ENCODE data around the gene MCOLN1. TPM values are rescaled to one million over a fixed set of nuclear protein-coding genes. Genes with fewer than 3 reads are reported as not detected.

MCOLN1 gene
- total RNA-seq, 1 experiment from 2014 or later, result 10.8 TPM

DNA sequence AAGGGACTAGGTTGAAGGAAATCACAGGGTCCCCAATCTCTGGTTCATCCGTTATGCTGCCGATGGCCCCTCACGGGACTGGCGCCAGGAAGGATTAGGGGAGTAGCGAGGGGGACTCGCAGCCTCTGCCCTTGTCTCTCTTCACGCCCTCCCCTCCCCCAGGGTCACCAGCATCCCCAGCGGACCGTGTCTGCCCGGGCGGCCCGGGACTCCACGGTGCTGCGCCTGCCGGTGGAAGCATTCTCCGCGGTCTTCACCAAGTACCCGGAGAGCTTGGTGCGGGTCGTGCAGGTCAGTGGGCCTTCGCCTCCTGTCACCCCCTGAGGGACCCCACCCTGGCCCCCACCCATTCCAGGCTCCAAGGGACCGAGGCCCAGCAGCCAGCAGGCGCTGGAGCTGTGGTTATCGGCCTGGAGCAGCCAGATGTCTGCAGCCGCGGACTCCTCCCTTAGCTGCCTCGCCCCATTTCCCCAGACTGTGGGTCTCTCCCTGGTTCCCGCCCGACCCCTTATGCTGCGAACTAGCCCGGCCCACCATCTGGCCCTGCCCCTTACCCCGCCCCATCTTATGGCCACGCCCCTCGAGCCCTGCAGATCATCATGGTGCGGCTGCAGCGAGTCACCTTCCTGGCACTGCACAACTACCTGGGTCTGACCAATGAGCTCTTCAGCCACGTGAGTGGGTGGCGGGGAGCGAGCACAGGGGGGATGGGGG lies 18.5 kb downstream of the MCOLN1 start:
- TF ChIP-seq CTCF (IDR thresholded peaks at IDR 0.05; ENCODE audit: unreplicated experiment), result no peak
- DNase-seq (ENCODE audit: unreplicated experiment), result peak; percentile 38
- intact Hi-C loops (cut with micrococcal nuclease), result no loop called here
- no TSS peak for BruUV-seq (replicated peaks)
- no peaks in the 10 kb centered on the region for H3K9me3 Mint-ChIP-seq (ENCODE audit: unreplicated experiment)
- no peak overlapping the region for H3K4me3 Mint-ChIP-seq (ENCODE audit: unreplicated experiment)
- H3K27ac Mint-ChIP-seq (ENCODE audit: low read depth, unreplicated experiment), result no peak overlapping the region
- H3K27me3 Mint-ChIP-seq (ENCODE audit: insufficient read depth, unreplicated experiment), result no peaks in the 10 kb centered on the region
- POLR2A ChIA-PET, result no interaction called here
- CTCF ChIA-PET, result interaction anchor here (0.6 kb wide), 1 partner anchor 158 kb away, joined by 3 read pairs; no protein-coding TSS in a partner anchor
- peaks cover 39% of the 10 kb centered on the region for H3K36me3 Mint-ChIP-seq (ENCODE audit: insufficient read depth, unreplicated experiment)
- no peaks in the 10 kb centered on the region for H3K4me1 Mint-ChIP-seq (ENCODE audit: insufficient read depth, unreplicated experiment)

DNA sequence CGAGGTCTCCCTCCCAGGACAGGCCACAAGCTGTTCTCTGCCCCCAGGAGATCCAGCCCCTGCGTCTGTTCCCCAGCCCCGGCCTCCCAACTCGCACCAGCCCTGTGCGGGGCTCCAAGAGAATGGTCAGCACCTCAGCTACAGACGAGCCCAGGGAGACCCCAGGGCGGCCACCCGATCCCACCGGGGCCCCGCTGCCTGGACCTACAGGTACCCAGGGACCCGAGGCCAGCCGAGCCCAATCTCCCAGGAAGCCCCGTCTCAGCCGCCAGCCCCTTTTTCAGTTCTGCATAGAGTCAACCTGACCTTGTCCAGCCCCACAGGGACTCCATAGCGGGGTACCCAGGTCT lies 19.0 kb downstream of the MCOLN1 start:
- Mint-ChIP-seq H3K4me1 (ENCODE audit: insufficient read depth, unreplicated experiment) (no peaks in the 10 kb centered on the region), H3K9me3 (ENCODE audit: unreplicated experiment) (no peaks in the 10 kb centered on the region), H3K27ac (ENCODE audit: low read depth, unreplicated experiment) (no peak overlapping the region), H3K4me3 (ENCODE audit: unreplicated experiment) (no peak overlapping the region), H3K27me3 (ENCODE audit: insufficient read depth, unreplicated experiment) (no peaks in the 10 kb centered on the region), H3K36me3 (ENCODE audit: insufficient read depth, unreplicated experiment) (peaks cover 39% of the 10 kb centered on the region)
- intact Hi-C loops (cut with micrococcal nuclease), result no loop called here
- ChIA-PET POLR2A (no interaction called here), CTCF (interaction anchor here (0.6 to 1.3 kb wide), 2 partner anchors 27 to 158 kb away, joined by 3 to 7 read pairs; no protein-coding TSS in a partner anchor)
- BruUV-seq (replicated peaks), result no TSS peak
- TF ChIP-seq CTCF (IDR thresholded peaks at IDR 0.05; ENCODE audit: unreplicated experiment), result no peak
- no peak for DNase-seq (ENCODE audit: unreplicated experiment)

GRCh38 chr19:7541828-7542443 lies 19.5 kb downstream of the MCOLN1 start:
- ChIA-PET POLR2A (no interaction called here), CTCF (interaction anchor here (0.6 to 1.3 kb wide), 2 partner anchors 26 to 157 kb away, joined by 3 to 7 read pairs; no protein-coding TSS in a partner anchor)
- BruUV-seq (replicated peaks), result no TSS peak
- Mint-ChIP-seq H3K36me3 (ENCODE audit: insufficient read depth, unreplicated experiment) (peaks cover 39% of the 10 kb centered on the region), H3K4me3 (ENCODE audit: unreplicated experiment) (no peak overlapping the region), H3K27me3 (ENCODE audit: insufficient read depth, unreplicated experiment) (no peaks in the 10 kb centered on the region), H3K9me3 (ENCODE audit: unreplicated experiment) (no peaks in the 10 kb centered on the region), H3K4me1 (ENCODE audit: insufficient read depth, unreplicated experiment) (no peaks in the 10 kb centered on the region), H3K27ac (ENCODE audit: low read depth, unreplicated experiment) (no peak overlapping the region)
- DNase-seq (ENCODE audit: unreplicated experiment), result no peak
- intact Hi-C loops (cut with micrococcal nuclease), result no loop called here
- no peak for TF ChIP-seq CTCF (IDR thresholded peaks at IDR 0.05; ENCODE audit: unreplicated experiment)

DNA sequence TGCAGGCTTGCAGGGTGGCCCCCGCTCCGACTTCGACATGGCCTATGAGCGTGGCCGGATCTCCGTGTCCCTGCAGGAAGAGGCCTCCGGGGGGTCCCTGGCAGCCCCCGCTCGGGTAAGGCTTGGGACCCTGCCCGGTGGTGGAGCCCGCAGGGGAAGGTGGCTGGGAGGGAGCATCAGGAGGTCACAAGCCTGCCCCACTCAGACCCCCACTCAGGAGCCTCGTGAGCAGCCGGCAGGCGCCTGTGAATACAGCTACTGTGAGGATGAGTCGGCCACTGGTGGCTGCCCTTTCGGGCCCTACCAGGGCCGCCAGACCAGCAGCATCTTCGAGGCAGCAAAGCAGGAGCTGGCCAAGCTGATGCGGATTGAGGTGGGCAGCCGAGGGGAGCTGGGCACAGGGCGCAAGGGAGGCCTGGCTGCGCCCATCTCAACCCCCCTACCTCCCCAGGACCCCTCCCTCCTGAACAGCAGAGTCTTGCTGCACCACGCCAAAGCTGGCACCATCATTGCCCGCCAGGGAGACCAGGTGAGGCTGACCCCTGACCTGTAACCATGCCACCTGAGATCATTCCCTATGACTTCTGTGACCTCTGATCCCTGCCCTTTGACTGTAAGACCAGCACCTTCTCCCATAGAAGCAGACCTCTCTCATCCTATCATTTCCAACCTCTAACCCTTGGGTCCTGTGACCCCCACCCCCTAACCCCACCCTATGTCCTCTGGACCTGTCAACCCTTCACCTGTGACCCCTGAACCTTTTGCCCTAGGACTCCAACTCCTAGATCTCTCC lies 20.3 kb downstream of the MCOLN1 start:
- ChIA-PET CTCF (interaction anchor here (1.3 kb wide), 1 partner anchor 26 kb away, joined by 7 read pairs; no protein-coding TSS in a partner anchor), POLR2A (no interaction called here)
- no peaks in the 10 kb centered on the region for H3K27me3 Mint-ChIP-seq (ENCODE audit: insufficient read depth, unreplicated experiment)
- intact Hi-C loops (cut with micrococcal nuclease), result no loop called here
- TF ChIP-seq CTCF (IDR thresholded peaks at IDR 0.05; ENCODE audit: unreplicated experiment), result no peak
- no peak overlapping the region for H3K27ac Mint-ChIP-seq (ENCODE audit: low read depth, unreplicated experiment)
- no peaks in the 10 kb centered on the region for H3K4me1 Mint-ChIP-seq (ENCODE audit: insufficient read depth, unreplicated experiment)
- DNase-seq (ENCODE audit: unreplicated experiment), result no peak
- BruUV-seq (replicated peaks), result no TSS peak
- H3K4me3 Mint-ChIP-seq (ENCODE audit: unreplicated experiment), result no peak overlapping the region
- no peaks in the 10 kb centered on the region for H3K9me3 Mint-ChIP-seq (ENCODE audit: unreplicated experiment)
- peaks cover 39% of the 10 kb centered on the region for H3K36me3 Mint-ChIP-seq (ENCODE audit: insufficient read depth, unreplicated experiment)

All from MCF 10A (cell line).